ENCODE results near the gene C3. TPM values are rescaled to one million over a fixed set of nuclear protein-coding genes. Genes with fewer than 3 reads are reported as not detected.
"Not testable (repeated sequence)": the region's sequence is repeated elsewhere in the genome, so short reads cannot be mapped to it uniquely, and the experiment has no call there.

The C3 gene
- polyA plus RNA-seq, 1 donor = 19.4 TPM

DNA sequence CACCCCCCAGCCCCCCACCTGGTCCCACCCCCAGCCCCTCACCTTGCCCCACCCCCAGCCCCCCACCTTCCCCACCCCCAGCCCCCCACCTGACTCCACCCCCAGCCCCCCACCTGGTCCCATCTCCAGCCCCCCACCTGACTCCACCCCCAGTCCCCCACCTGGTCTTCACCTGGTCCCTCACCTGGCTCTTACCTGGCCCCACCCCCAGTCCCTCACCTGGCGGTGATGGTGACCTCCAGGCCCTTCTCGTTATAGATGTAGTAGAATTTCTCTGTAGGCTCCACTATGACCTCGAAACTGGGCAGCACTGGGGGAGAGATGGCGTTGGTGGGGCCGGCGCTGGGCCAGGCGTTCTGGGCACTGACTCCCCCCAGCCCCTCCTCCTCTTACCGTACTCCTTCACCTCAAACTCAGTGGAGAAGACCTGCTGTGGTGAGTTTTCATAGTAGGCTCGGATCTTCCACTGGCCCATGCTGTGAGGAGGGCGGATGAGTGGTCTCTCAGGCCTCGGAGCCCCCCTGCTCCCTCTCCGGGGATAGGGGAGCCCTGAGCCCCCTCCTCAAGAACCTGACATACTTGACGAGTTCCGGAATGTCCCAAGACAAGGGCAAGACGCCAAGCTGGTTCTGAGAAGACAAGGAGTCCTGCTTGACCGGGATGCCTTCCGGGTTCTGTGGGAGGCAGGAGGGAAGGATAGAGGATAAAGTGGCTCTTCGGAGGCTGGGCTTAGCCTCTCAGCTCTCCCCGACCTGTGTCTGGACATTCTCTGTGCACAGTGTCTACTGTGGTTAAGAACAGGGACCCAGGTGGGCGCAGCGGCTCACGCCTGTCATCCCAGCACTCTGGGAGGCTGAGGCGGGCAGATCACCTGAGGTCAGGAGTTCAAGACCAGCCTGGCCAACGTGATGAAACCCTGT is 6.4 kb downstream of the C3 start:
- no peak for DNase-seq

DNA sequence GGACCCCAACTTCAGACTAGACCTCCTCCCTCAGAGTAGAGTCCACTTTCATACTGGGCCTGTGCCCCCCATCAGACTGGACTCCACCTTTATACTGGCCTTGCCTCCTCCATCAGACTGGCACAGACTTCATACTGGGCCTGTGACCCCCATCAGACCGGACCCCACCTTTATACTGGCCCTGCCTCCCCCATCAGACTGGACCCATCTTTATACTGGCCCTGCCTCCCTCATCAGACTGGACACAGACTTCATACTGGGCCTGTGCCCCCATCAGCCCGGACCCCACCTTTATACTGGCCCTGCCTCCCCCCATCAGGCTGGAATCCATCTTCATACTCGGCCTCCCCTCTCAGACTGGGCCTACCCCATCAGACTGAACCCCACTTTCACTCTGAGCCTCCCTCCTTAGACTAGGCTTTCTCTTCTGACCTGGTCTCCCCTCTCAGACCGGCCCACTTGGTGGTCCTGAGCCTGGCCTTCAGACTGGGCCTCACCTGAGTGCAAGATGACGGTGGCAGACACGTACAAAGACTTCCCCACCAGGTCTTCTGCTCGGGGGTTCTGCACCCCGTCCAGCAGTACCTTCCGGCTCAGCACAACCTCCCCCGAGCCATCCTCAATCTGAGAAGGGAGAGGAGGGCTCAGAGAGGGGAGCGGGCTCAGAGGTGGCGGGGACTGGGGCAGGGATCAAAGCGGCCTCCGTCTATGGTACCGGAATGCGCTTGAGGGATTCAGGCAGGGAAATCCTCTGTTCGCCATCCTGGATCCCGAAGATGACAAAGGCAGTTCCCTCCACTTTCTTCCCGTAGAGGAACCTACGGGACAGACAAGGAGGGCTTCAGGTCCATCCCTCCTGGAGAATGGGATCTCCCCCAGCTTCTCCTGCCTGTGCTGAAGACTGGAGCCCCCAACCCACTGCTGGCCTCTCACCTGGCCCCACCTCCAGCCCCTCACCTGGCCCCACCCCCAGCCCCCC is 7.5 kb downstream of the C3 start:
- no peak for DNase-seq

DNA sequence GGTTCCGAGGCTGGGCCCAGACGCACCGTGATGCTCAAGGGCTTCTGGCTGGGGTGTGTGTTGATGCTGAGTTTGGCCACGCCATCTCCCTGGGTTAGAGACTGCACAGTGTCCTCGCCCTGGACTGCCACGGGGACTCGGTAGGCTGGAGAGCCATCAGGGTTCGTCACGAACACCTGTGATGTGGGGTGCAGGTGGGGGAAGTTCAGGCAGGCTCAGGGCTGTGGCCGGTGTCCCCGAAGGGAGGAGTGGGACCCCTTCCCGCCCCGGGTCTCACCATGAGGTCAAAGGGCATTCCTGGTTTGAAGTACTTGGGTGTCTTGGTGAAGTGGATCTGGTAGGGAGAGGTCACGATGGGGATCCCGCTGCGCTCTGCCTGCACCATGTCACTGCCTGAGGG is 8.2 kb downstream of the C3 start:
- no peak for DNase-seq

DNA sequence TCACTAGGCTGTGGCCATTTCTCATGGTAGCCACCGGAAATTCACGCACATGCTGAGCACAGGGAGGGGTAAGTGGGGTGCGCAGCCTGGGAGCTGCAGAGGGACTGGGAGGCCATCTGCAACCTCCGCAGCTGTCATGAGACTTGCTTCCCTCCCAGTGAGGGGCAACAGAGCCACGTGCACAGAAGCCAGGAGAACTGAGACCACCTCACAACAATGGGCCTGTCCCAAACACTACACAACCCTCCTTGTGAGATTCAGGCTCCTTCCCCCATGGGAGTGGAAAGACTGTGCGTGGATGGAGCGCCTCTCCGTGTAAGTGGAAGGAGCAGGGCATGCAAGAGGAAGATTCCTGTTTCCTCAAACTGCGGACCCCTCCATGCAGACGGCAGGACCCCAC is 8.8 kb downstream of the C3 start:
- DNase-seq = no peak

DNA sequence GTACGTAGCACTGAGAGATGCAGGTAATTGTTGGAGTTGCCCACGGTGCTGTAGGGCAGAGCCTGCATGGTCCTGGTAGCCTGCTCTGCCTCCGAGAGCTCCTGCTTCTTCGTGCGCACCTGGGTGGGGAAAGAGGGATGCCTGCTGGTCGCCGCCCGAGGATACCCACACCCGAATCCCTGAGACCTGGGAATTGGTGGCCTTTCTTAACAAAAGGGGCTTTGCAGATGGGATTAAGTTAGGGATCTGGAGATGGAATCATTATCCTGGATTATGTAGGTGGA is 9.4 kb downstream of the C3 start:
- DNase-seq = no peak

DNA sequence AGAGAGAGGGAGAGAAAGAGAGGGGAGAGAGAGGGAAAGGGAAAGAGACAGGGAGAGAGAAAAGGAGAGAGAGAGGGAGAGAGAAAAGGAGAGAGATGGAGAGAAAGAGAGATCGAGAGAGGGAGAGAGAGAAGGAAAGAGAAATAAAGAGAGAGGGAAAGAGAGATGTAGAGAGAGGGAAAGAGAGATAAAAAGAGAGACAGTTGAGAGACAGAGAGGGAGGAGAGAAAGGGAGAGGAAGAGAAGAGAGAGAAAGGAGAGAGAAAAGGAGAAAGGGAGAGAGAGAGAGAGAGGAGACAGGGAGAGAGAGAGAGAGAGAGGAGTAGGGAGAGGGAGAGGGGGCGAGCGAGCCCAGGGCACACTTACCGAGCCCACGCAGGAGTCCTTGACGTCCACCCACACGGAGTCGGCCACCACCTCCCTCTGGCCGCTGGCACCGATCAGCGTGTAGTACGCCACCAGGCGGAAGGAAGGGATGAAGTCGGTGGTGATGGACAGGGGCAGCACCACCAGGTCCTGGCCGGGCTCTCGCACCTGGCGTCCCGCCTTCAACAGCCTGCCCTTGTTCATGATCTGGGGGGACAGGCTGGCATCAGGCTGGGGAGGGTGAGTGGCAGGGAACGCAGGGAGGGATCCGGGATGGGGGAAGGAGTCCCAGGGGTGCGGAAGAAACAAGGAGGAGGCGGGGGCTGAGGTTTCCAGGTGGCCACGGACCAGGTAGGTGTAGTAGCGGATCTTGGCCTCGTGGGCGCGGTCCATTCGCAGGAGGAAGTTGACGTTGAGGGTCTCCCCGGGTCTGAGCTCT is 10.0 kb downstream of the C3 start:
- DNase-seq = no peak

DNA sequence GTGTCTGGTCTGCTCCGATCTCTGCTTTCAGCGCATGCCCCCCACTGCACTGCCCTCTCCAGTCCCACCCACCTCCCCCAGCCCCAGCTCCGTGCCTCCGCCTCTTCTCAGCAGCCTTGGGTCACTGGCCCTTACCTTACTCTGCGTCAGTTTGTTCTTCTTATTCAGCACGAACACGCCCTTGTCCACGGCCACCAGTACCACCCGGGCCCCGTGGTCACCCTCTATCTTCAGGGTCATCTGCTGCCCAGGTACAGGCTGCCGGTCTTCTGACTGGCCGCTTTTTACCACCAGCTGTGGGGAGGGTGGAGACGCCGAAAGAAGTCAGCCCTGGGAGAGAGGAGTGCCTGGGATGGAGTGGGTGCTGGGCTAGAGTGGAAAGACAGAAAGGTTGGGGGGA is 10.9 kb downstream of the C3 start:
- no peak for DNase-seq

DNA sequence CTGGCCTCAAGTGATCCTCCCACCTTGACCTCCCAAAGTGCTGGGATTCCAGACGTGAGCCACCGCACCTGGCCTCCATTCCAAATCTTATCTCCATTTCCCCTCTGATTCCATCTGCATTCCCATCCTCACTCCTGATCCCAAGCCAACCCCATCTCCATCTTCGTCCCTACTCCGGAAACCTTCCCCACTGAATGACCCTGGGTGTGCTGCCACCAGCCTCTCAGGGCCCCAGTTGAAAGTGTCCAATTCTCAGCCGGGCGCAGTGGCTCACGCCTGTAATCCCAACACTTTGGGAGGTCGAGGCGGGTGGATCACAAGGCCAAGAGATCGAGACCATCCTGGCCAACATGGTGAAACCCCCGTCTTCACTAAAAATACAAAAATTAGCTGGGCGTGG is 11.5 kb downstream of the C3 start:
- DNase-seq = not testable (repeated sequence)

DNA sequence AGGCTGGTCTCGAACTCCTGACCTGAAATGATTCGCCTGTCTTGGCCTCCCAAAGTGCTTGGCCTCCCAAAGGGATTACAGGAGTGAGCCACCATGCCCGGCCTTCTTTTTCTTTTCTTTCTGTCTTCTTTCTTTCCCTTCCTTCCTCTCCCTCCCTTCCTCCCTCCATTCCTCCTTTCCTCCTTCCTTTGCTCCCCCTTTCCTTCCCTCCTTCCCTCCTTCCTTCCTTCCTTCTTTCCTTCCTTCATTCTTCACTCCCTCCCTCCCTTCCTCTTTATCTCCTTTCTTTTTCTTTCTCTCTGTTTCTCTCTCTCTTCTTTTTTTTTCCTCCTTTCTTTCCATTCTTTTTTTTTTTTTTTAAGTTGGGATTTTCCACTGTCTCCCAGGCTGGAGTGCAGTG is 12.1 kb downstream of the C3 start:
- DNase-seq = no peak

DNA sequence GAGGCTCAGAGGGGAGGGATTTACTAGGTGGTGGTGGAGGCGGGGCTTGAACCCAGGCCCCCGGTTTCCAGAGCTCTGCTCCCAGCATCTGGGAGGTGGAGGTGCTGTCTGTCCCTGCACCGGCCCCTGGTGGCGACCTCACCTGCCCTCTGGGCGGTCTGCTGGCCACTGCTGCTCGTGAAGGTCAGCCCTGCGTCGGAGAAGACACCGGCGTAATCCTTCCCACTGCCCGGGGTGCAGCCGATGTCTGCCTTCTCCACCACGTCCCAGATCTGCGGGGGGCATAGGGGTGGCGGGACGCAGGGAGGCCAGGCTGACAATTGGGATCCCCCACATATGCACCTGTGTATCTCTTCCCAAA is 12.8 kb downstream of the C3 start:
- DNase-seq = no peak

DNA sequence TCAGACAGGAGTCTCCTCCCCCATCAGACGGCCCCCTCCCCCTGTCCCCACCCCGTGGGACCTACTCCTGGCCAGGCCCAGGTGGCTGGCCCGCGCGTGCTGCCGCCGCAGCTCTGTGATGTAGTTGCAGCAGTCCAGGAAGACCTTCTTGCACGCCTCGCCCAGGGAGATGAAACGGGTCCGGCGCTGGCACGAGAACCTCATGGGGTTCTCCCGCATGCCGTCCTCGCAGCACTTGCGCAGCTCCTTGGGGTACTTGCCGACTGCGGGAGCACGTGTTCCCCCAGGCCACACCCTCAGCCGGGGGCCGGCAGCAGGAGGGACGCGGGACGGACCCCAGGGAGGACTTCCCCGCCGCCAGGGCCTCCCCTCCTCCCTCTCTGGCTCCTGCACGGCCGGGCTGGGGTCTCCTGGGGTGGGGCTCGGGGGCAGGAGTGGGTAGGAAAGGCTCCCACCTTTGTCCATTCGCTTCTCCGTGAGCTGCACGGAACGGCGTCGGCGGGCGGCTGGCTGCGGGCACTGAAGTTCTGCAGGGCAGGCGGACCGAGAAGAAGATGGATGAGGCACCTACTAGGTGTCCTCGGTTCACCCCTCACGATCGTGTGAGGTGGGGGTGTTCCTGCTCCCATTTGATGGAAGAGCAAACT is 13.3 kb downstream of the C3 start:
- no peak for DNase-seq

DNA sequence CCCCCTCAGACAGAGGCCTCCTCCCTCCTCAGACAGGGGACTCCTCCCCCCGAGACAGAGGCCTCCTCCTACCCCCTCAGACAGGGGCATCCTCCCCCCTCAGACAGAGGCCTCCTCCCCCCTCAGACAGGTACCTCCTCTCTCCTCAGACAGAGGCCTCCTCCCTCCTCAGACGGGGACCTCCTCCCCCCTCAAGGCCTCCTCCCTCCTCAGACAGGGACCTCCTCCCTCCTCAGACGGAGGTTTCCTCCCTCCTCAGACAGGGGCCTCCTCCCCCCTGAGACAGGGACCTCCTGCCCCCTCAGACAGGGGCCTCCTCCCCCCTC is 13.9 kb downstream of the C3 start:
- no peak for DNase-seq

DNA sequence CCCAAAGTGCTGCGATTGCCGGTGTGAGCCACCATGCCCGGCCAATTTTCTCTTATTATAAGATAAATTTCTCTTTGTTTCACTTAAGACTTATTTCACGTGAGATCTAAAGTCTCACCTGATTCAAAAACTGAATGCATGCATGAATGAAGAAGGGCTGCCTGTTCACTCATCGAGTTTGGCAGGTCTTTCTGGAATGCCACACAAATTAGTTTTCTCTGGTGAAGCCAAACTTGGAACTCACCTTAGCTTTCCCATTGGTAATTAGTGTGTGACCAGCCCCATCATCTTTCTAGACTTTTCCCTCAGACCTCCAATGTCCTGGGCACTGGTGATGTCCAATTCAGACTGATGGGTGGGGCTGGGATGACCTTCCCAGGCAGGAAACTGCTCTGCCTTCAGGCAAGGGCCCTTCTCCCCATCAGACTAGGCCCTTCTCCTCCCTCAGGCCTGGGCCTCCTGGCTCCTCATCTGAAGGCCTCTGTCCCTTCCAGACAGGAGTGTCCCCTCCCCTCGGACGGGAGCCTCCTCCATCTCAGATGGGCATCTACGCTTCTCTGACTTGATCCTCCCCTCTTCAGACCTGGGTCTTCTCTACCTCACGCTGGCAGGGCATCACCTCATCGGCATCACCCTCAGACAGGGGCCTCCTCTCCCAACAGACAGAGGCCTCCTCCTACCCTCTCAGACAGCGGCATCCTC is 14.4 kb downstream of the C3 start:
- DNase-seq = no peak

DNA sequence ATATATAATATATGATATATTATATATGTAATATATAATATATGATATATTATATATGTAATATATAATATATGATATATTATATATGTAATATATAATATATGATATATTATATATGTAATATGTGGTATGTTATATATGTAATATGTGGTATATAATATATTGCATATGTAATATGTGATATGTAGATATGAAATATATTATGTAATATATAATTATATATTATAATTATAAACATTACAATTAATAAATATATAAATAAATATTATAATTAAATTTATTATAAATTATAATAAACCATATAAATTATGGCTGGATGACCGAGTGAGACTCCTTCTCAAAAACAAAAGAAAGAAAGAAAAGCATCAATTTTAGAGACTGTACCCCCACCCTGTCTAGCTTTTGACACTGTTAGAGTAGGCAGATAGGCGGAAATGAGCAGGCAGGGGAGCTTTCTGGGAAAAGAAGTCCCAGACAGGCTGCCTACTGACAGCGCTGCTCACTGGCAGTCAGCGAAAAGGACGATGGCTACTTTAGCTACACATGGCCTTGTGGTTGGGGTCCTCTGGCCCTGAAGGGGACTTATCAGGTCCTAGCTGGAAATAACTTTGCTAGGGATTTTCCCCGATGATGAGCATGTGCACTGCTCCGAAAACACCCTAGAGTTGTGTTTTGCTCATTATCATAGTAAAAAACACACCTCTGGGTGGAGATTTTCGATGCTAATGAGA is 19.7 kb downstream of the C3 start:
- no peak for DNase-seq

DNA sequence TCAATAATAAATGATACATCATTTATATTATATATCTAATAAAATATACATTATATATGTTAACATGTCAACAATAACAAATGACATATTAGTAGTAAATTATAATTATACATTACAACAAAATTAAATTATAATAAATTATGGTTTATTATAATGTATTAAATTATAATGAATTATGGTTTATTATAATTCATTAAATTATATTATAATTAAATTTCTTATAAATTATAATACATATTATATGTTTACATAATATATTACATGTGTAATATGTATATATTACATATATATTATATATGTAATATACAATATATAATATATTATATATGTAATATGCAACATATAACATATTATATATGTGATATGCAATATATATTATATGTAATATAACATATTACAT is 20.5 kb downstream of the C3 start:
- no peak for DNase-seq

DNA sequence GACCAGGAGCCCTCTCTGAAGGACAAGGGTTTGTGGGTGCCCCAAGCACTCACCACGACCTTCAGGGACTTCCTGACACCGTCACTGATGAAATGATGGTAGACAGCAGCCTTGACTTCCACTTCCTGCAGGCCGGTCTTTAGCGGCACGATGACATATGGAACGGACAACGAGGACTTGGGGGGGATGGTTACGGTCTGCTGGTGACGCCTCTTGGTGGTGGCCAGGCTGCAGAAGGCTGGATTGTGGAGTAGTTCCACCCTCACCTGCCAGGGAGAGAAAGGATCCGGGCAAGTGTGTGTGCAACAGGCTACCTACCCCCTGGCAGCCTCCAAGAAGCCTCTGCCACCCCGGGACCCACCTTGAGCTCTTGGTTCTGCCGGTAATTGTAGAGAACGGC is 23.2 kb downstream of the C3 start:
- DNase-seq = no peak

DNA sequence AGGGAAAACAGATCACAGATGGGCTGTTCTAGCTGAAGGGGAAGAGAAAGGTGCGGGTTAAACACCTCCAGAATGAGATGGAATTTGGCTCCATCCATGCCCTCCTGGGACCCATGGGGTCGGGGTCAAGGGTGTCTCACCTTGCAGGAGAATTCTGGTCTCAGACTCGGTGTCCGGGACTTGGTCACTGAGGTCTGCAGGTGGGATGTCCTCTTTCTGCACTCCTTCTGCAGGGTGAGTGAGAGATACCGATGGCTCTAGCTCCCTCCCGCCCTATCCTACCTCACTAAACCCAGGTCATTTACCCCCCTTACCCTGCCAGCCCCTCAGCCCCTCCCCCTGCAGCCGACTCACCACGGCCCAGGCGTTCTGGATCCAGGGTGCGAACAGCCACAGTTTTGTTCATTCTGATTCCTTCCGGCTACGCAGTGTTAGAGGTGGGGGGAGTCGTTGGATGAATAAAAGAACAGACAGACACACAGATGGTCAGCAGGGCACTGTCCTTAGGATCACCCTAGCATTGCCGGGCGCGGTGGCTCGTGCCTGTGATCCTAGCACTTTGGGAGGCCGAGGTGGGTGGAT is 24.1 kb downstream of the C3 start:
- no peak for DNase-seq

DNA sequence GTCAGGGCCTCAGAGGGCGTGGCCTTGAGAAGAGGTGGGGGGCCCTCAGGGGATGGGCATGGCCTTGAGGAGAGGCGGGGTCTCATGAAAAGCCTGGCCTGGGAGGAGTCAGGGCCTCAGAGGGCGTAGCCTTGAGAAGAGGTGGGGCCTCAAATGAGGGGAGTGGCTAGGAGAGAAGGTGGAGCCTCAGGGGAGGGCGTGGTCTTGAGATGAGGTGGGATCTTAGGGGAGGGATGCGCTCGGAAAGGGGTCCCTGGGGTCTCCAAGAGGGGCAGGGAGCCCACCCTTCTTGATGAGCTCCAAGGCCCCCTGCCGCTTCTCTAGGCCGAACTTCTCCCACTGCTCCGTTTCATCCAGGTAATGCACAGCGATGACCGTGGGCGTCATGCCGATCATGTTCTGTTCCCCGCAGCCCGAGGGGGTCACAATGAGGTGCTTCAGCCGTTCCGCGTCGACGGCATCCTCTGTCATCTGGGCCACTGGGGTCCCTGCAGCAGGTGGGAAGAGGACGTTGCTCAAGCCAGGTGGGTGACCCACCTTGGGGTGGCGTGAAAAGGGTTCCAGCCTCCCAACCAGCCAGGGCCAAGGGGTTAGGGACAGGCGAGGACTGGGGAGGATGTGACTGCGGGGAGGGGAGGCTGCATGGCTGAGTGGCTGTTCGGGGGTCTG is 26.2 kb downstream of the C3 start:
- no peak for DNase-seq

DNA sequence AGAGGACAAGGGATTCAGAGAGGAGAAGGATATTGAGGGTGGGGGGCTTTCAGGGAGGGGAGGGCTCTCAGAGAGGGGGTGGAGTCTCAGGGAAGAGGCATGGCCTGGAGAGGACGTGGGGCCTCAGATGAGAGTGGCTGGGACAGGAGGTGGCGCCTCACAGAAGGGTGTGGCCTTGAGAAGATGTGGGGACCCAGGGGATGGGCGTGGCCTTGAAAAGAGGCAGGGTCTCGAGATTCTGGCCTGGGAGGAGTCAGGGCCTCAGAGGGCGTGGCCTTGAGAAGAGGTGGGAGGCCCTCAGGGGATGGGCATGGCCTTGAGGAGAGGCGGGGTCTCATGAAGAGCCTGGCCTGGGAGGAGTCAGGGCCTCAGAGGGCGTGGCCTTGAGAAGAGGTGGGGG is 26.8 kb downstream of the C3 start:
- DNase-seq = no peak

DNA sequence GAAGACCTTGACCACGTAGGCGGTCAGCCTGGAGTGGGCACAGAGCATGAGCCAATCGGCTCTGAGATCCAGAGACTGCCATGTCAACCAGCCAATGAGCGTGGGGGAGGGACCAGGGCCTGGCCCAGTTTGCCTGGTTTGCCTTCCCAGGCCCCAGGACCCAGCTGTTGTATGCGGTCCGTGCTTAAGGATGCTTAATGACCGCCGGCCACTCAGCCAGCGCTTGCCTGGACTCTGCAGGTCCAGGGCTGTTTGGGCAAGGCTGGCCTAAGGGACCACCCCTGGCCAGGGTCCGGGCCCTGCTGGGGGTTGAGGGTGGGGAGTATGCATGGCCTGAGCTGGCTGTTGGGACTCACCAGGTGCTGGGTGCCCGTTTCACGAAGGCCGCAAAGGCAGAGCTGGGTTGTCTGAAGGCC is 27.4 kb downstream of the C3 start:
- no peak for DNase-seq
